Neural cell (in vitro differentiated cells): ENCODE measurements around the gene ITGB2. TPM values are rescaled to one million over a fixed set of nuclear protein-coding genes. Genes with fewer than 3 reads are reported as not detected.

Experiments
- H2AFZ ChIP-seq: fragments of 200-600, 300-800 bp; sonication (generic), shearing (Covaris generic); 2 replicates; pipeline ENCODE4 v1.6.0; 2014; ENCODE audit warnings: low read depth, mild to moderate bottlenecking, antibody characterized with exemption, low read length, moderate library complexity
- H3F3A ChIP-seq: fragments of 200-600 bp; shearing (Covaris generic); 2 replicates; pipeline ENCODE4 v1.6.1; 2016; ENCODE audit warnings: mild to moderate bottlenecking, moderate library complexity, mixed read lengths, antibody characterized with exemption, low read length; ENCODE audit not compliant: insufficient read depth, poor library complexity, severe bottlenecking
- H3K27ac ChIP-seq: fragments of 200-600, 300-800 bp; sonication (generic), shearing (Covaris generic); 2 replicates; pipeline ENCODE4 v1.5.1; 2014; ENCODE audit warnings: mild to moderate bottlenecking, low read length, moderate library complexity
- H3K27me3 ChIP-seq: fragments of 300-800, 200-600 bp; sonication (generic), shearing (Covaris generic); 2 replicates; pipeline ENCODE4 v1.6.0; 2014; ENCODE audit warnings: mild to moderate bottlenecking, low read depth, low read length, moderate library complexity; ENCODE audit not compliant: insufficient read depth
- H3K36me3 ChIP-seq: fragments of 300-800, 200-600 bp; sonication (generic), shearing (Covaris generic); 2 replicates; pipeline ENCODE4 v1.5.1; 2014; ENCODE audit warnings: mild to moderate bottlenecking, antibody characterized with exemption, low read length, moderate library complexity; ENCODE audit not compliant: insufficient read depth
- H3K4me2 ChIP-seq: fragments of 300-800, 200-600 bp; sonication (generic), shearing (Covaris generic); 2 replicates; pipeline ENCODE4 v1.6.0; 2014; ENCODE audit warnings: mild to moderate bottlenecking, low read length
- H3K4me3 ChIP-seq: fragments of 300-800, 200-600 bp; sonication (generic), shearing (Covaris generic); 2 replicates; pipeline ENCODE4 v1.5.1; 2014; ENCODE audit warnings: mild to moderate bottlenecking, low read length, moderate library complexity
- H3K79me2 ChIP-seq: fragments of 200-600 bp; shearing (Covaris generic); replicated peaks from 2 replicates; pipeline ENCODE4 v1.6.0; 2014; ENCODE audit warnings: mild to moderate bottlenecking, low read length, moderate library complexity; ENCODE audit not compliant: insufficient read depth
- H3K9ac ChIP-seq: fragments of 300-800, 200-600 bp; sonication (generic), shearing (Covaris generic); 2 replicates; pipeline ENCODE4 v1.6.1; 2016; ENCODE audit warnings: mild to moderate bottlenecking, low read length, mixed read lengths
- H3K9me2 ChIP-seq: fragments of 200-600 bp; shearing (Covaris generic); 2 replicates; pipeline ENCODE4 v1.6.1; 2016; ENCODE audit warnings: mild to moderate bottlenecking, low read length, mixed read lengths; ENCODE audit not compliant: insufficient read depth
- H3K9me3 ChIP-seq: fragments of 200-600, 300-800 bp; sonication (generic), shearing (Covaris generic); 2 replicates; pipeline ENCODE4 v1.6.1; 2016; ENCODE audit warnings: mild to moderate bottlenecking, mixed run types, low read length, moderate library complexity, mixed read lengths
- H4K20me1 ChIP-seq: fragments of 200-600 bp; shearing (Covaris generic); 2 replicates; pipeline ENCODE4 v1.6.1; 2016; ENCODE audit warnings: mild to moderate bottlenecking, mixed run types; ENCODE audit not compliant: insufficient read depth
- CTCF ChIP-seq: fragments of 450-650 bp; IDR thresholded peaks from 2 replicates; pipeline ENCODE4 v1.5.1; 2014; ENCODE audit warnings: antibody characterized with exemption, mild to moderate bottlenecking, moderate library complexity; ENCODE audit not compliant: poor library complexity, severe bottlenecking
- EP300 ChIP-seq: fragments of 450-650 bp; conservative IDR thresholded peaks from 2 replicates; pipeline ENCODE4 v1.6.1; 2014; ENCODE audit warnings: antibody characterized with exemption, mild to moderate bottlenecking, moderate library complexity; ENCODE audit not compliant: poor library complexity, severe bottlenecking
- EZH2 ChIP-seq: fragments of 200-600, 300-800 bp; shearing (Covaris generic), sonication (generic); IDR thresholded peaks from 2 replicates; pipeline ENCODE4 v1.6.1; 2014; ENCODE audit warnings: antibody characterized with exemption, low read length, borderline replicate concordance, mild to moderate bottlenecking; ENCODE audit not compliant: insufficient read depth, poor library complexity, severe bottlenecking
- MXI1 ChIP-seq: fragments of 450-650 bp; conservative IDR thresholded peaks from 2 replicates; pipeline ENCODE4 v1.6.1; 2014; ENCODE audit warnings: antibody characterized with exemption, mild to moderate bottlenecking; ENCODE audit not compliant: poor library complexity, severe bottlenecking
- POLR2AphosphoS5 ChIP-seq: IDR thresholded peaks from 2 replicates; pipeline ENCODE4 v1.6.1; 2012
- RAD21 ChIP-seq: fragments of 450-650 bp; conservative IDR thresholded peaks from 2 replicates; pipeline ENCODE4 v1.6.1; 2014; ENCODE audit warnings: antibody characterized with exemption, mild to moderate bottlenecking, moderate library complexity
- REST ChIP-seq: IDR thresholded peaks from 2 replicates; pipeline ENCODE4 v1.6.1; 2012; ENCODE audit warnings: borderline replicate concordance
- SMC3 ChIP-seq: fragments of 450-650 bp; conservative IDR thresholded peaks from 2 replicates; pipeline ENCODE4 v1.6.1; 2014; ENCODE audit warnings: antibody characterized with exemption, mild to moderate bottlenecking, moderate library complexity; ENCODE audit not compliant: poor library complexity
- TAF1 ChIP-seq: IDR thresholded peaks from 2 replicates; pipeline ENCODE4 v1.6.1; 2012; ENCODE audit warnings: low read depth
- polyA plus RNA-seq: library from polyadenylated mRNA; depleted of rRNA; stranded (reverse); fragments of >200 nt; gene quantifications from 2 replicates; pipeline ENCODE4 v1.2.3, GENCODE V29; 2014

Gene ITGB2
- polyA plus RNA-seq, 1 donor from 2014 or later = not detected

- H3K27ac ChIP-seq = no peak overlapping the region
- TF ChIP-seq MXI1 (no peak), TAF1 (no peak), SMC3 (no peak), REST (no peak), EP300 (no peak), EZH2 (no peak), POLR2AphosphoS5 (no peak), RAD21 (no peak), CTCF (no peak)
- no peak overlapping the region for H3K4me3 ChIP-seq
- H3K9me3 ChIP-seq = peaks cover 4% of the 10 kb centered on the region
- H3F3A ChIP-seq = no peaks in the 10 kb centered on the region
- peaks cover 61% of the 10 kb centered on the region for H3K27me3 ChIP-seq
- no peak overlapping the region for H3K4me2 ChIP-seq
- no peak overlapping the region for H2AFZ ChIP-seq
- H4K20me1 ChIP-seq = no peaks in the 10 kb centered on the region
- no peaks in the 10 kb centered on the region for H3K36me3 ChIP-seq
- H3K9ac ChIP-seq = no peak overlapping the region
- H3K9me2 ChIP-seq = no peaks in the 10 kb centered on the region
- H3K79me2 ChIP-seq = no peaks in the 10 kb centered on the region
These were observed 2.6 kb downstream of the ITGB2 start for GRCh38 chr21:44918107-44918470.

GRCh38 chr21:44917446-44918106, 3.1 kb downstream of the ITGB2 start:
- no peaks in the 10 kb centered on the region for H3K9me3 ChIP-seq
- H4K20me1 ChIP-seq = no peaks in the 10 kb centered on the region
- TF ChIP-seq TAF1 (no peak), RAD21 (no peak), EP300 (no peak), REST (no peak), CTCF (no peak), EZH2 (no peak), SMC3 (no peak), POLR2AphosphoS5 (no peak), MXI1 (no peak)
- no peak overlapping the region for H3K9ac ChIP-seq
- H3K27ac ChIP-seq = no peak overlapping the region
- no peak overlapping the region for H3K4me3 ChIP-seq
- no peak overlapping the region for H2AFZ ChIP-seq
- H3K79me2 ChIP-seq = no peaks in the 10 kb centered on the region
- H3K27me3 ChIP-seq = peaks cover 56% of the 10 kb centered on the region
- no peaks in the 10 kb centered on the region for H3F3A ChIP-seq
- no peaks in the 10 kb centered on the region for H3K9me2 ChIP-seq
- no peak overlapping the region for H3K4me2 ChIP-seq
- H3K36me3 ChIP-seq = no peaks in the 10 kb centered on the region
